NCI-H1105 (cell line): ENCODE measurements around the gene IQSEC2.
A peak's percentile ranks its signal among the peaks of the same experiment; 100 is the strongest.

Experiments used
- DNase-seq: peaks from one replicate; lab custom pipeline; 2025; lab: John Stamatoyannopoulos, UW

The IQSEC2 gene

DNA sequence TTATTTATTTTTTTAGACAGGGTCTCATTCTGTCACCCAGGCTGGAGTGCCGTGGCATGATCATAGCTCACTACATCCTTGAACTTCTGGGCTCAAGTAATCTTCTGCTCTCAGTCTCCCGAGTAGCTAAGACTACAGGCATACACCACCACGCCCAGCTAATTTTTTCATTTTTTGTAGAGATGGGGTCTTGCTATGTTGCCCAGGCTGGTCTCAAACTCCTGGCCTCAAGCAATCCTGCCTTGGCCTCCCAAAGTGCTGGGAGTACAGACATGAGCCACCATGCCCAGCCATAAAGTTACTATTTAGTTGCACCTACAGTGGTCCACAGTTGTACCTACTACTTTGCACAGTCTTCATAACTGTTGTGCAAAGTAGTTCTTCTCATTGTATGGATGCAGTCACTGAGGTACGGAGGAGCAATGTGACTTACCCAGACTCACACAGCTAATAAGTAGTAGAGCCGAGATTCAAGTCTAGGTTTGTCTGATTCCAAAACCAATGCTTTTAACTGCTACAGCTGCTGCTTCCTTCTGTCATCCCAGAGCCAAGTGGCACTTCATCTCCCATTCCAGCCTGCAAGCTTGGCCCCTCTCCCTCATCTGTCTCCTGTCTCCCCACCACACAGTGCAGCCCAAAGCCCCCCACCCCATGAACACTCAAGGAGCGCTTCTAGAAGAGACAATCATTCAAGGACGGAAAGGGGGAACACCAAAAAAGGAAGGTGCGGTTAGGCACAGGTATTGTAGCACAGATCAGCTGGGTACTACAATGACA is 24.0 kb upstream of the IQSEC2 start:
- no peak for DNase-seq

- DNase-seq: no peak
Measured at GRCh38 chrX:53303195-53303594, 21.8 kb upstream of the IQSEC2 start.

DNA sequence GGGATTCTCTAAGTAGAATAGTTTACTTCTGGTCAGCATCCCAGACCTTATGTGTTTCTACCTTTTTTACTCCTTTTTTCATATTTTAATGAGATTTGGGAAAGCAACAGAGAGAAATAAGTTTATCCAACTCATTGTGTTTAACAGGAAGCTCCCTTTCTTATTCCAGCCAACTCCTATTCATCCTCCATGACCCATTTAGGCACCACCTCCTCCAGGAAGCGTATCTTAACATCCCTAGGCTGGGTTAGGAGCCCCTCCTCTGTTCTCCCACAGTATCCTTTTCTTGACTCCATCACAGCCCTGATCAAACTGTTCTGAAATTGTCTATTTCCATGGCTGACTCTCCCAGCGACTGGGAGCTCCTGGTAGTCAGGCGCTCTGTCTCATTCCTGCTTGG is 18.8 kb upstream of the IQSEC2 start:
- no peak for DNase-seq

- DNase-seq: no peak
Measured at GRCh38 chrX:53294024-53294648, 12.8 kb upstream of the IQSEC2 start.

GRCh38 chrX:53291596-53291995 is 10.2 kb upstream of the IQSEC2 start:
- no peak for DNase-seq

- DNase-seq: no peak
Measured at GRCh38 chrX:53290441-53291041, 9.2 kb upstream of the IQSEC2 start.

DNA sequence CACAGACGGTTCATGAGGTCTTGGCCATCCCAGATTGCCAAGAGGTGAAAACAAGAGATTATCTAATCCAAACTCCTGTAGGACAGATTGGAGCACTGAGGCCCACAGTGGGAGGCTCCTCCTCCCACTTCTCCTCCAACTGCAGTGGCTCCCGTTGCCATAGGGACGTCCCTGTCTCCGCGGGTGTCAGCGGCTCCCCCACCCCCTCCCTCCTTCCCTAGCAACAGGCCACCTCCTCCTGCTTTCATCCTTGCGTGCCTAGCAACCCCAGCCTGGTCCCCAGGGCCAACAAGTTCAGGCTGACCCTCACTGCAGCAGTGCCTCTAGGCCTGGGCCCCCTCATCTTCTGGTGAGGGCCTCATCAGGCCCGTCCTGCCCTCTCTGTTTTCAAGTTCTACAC is 6.8 kb upstream of the IQSEC2 start:
- peak; percentile 50 for DNase-seq

- peak; percentile 36 for DNase-seq
Measured at GRCh38 chrX:53287493-53288138, 6.2 kb upstream of the IQSEC2 start.

DNA sequence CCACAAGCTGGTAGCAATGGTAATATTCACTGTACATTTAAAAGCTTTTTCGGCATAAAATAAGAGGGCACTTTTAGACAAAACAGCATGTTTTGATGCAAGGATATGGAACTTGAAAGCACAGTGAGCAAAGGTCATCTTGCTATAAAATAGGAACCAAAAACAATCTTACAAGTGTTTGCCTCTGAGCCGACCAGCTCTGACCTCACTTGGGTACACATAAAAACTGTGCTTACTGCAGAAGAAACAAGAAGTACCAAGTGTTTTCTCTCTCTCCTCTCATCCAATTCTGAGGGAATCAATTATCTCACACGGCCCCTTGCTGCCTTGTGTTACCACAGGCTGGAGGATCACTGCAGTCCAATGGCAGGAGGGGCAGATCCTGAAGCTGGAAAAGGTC is 4.8 kb upstream of the IQSEC2 start:
- no peak for DNase-seq

DNA sequence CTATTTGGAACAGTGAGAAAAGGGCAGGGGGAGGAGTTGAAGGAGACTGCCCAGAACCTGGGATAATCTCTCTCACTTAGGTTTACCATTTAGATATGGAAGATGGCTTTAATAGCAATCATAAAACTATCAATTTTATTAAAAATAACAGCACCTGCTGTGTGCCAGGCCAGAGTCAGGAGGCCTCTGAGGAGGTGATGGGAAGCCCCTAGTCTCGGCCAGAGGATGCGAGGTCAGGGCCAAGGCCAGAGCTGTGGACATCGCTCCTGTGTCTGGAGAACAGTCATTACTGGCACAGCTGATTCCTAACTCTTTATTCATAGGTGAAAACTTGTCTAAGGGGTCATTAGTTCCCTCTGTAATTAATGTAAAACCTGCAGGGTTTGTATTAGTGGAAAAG is 4.2 kb upstream of the IQSEC2 start:
- no peak for DNase-seq

GRCh38 chrX:53284684-53285447 is 3.5 kb upstream of the IQSEC2 start:
- DNase-seq: peak; percentile 10

- DNase-seq: no peak
Measured at GRCh38 chrX:53283567-53283966, 2.2 kb upstream of the IQSEC2 start.

GRCh38 chrX:53283099-53283498 is 1.7 kb upstream of the IQSEC2 start:
- no peak for DNase-seq

- no peak for DNase-seq
Measured at GRCh38 chrX:53281963-53282695, 745 bp upstream of the IQSEC2 start.

GRCh38 chrX:53280331-53281320 is 758 bp downstream of the IQSEC2 start:
- no peak for DNase-seq

DNA sequence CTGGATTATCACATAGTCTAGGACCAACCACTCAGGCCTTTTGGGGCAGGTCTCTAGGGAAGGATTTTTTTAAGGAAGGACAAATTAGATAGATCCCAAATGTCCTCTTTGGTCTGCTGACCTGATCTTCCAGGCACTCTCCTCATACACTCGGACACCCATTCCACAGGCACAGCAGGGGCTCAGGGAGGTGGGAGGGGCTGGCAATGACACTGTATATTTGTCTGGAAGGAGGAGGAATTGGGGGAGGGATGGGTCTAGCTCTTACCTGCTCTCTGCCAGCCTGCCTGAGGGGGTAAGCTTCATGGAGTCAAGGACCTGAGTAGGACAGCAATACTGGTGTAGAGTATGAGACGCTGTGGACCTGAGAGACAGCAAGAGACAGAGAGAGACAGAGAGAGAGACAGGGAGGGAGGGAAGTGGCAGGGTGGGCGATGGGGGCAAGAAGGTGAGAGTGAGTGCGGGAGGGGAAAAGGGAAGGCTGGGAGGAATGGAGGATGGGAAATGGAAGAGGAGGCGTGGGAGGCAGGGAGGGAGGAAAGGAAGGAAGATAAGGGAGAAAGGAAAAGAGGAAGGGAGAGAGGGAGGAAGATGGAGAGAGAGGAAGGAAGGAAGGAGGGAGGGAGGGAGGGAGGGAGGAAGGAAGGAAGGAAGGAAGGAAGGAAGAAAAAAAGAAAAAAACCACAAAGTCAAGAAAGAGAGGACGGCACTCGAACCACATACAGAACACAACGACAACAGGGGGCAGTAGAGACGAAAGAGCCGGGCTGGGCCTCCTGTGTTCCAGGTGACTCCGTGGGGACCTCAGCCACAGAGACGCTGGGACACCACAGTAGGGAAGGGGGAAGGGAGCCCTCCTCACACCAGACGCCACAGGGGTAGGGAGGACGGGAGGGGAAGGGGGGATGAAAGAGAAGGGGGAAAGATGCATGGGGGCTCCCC is 1.8 kb downstream of the IQSEC2 start:
- no peak for DNase-seq

GRCh38 chrX:53272808-53273337 is 8.5 kb downstream of the IQSEC2 start:
- DNase-seq: no peak

GRCh38 chrX:53269536-53270107 is 11.8 kb downstream of the IQSEC2 start:
- no peak for DNase-seq
